Cerebellar nuclear complex (tissue), 1 donor: ENCODE results near the gene TYW1.
"Not testable (repeated sequence)": the region's sequence is repeated elsewhere in the genome, so short reads cannot be mapped to it uniquely, and the experiment has no call there.

Experiments used
- DNase-seq, 2 experiments: peaks; one replicate each; lab custom pipeline; 2025; lab: John Stamatoyannopoulos, UW

Gene TYW1

GRCh38 chr7:67130766-67131165 is 134.1 kb downstream of the TYW1 start:
- DNase-seq, result not testable (repeated sequence)

DNA sequence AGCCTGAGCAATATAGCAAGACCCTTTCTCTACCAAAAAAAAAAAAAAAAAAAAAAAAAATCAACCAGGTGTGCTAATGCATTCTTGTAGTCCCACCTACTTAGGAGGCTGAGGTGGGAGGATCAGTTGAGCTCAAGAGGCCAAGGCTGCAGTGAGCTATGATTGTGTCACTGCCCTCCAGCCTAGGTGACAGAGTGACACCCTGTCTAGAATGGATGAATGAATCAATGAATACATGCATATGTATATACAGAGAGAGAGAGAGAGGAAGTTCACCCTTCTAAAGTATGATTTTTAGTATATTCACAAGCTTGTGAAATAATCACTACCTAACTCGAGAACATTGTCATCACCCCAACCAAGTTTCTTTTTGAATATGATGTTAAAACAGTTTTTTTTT is 138.3 kb downstream of the TYW1 start:
- not testable (repeated sequence) for DNase-seq

GRCh38 chr7:67135617-67136486 is 139.2 kb downstream of the TYW1 start:
- not testable (repeated sequence) for DNase-seq

DNA sequence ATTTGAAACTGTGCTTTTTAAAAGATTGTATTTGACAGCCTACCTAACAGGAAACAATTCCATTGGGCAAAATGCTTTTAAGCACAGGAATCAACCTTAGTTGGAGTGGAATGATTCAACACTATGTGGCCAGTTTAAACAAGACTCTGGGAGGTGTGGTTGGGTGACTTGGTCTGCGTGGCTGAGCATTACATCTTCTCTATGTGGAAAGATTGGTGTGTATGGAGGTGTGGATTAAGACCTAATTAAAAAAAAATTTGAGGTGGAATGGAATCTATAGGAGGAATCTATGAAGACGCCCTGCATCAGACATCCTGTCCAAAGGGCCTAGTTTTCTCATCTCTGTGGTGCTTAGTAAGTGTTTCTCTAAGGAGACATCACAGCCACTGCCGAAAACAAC is 140.9 kb downstream of the TYW1 start:
- not testable (repeated sequence) for DNase-seq

DNA sequence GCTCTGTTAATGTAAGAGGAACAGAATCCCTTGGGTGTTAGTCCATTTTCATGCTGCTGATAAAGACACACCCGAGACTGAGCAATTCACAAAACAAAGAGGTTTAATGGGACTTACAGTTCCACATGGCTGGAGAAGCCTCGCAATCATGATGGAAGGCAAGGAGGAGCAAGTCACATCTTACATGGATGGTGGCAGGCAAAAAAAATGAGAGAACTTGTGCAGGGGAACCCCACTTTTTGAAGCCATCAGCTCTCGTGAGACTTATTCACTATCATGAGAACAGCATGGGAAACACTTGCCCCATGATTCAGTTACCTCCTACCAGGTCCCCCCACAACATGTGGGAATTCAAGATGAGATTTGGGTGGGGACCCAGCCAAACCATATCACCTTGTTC is 143.2 kb downstream of the TYW1 start:
- not testable (repeated sequence) for DNase-seq

- DNase-seq, result not testable (repeated sequence)
Observed at GRCh38 chr7:67141001-67141400, 144.4 kb downstream of the TYW1 start.

- DNase-seq, result not testable (repeated sequence)
Observed at GRCh38 chr7:67143091-67143786, 146.6 kb downstream of the TYW1 start.

- DNase-seq, result not testable (repeated sequence)
Observed at GRCh38 chr7:67145581-67146193, 149.1 kb downstream of the TYW1 start.

DNA sequence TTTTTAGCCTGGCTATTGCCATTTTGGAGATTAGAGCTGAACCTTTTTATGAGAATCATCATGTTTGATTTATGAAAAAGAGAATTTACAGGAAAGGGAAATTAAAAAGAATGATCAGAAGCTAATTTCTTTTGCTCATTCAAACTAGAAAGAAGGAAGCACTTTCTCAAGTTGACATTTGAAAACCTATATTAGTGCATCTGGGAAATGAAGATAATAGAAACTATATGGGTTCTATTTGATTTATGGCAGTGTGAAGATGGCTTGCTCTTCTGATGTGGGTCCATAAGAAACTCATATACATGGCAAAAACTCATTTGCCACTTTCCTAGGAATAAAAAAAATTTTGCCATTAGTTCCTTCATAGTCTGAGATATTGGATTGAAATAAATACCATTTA is 152.5 kb downstream of the TYW1 start:
- not testable (repeated sequence) for DNase-seq

- DNase-seq, result not testable (repeated sequence)
Observed at GRCh38 chr7:67154374-67154773, 157.7 kb downstream of the TYW1 start.

GRCh38 chr7:67156064-67156463 is 159.4 kb downstream of the TYW1 start:
- not testable (repeated sequence) for DNase-seq

DNA sequence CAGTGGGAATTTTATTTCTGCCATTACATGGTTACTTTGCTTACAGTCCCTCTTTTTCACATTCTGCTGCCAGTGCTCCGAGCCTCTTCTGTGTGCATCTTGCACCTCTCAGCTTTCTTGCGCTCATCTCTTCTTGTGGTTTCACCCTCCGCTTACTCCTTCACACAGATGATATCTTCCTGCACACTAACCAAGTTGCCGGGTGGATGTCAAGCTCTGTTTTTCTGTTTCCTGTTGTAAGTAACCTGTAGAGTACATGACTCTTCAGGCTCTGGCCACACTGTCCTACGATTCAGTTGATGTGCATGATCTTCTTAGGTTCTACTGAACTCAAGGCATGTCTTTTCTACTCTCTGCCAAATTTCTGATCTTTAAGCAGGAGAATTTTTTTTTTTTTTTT is 166.7 kb downstream of the TYW1 start:
- DNase-seq, result not testable (repeated sequence)

DNA sequence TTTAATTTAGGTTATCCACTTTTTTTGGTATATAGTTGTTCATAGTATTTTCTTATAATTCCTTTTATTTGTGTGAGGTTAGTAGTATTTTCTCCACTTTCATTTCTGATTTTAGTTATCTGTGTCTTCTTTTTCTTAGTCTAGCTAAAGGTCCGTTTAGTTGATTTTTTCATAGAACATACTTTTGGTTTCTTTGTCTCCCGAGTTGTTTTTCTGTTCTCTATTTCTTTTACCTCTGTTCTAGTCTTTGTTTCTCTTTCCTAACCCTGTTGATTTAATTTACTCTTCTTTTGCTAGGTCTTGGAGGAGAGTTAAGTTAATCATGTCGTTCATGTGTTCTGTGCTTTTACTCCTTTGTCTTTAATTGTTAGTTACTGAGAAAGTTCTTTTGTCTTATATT is 174.5 kb downstream of the TYW1 start:
- DNase-seq, result not testable (repeated sequence)

- DNase-seq, result not testable (repeated sequence)
Observed at GRCh38 chr7:67176730-67177129, 180.1 kb downstream of the TYW1 start.

DNA sequence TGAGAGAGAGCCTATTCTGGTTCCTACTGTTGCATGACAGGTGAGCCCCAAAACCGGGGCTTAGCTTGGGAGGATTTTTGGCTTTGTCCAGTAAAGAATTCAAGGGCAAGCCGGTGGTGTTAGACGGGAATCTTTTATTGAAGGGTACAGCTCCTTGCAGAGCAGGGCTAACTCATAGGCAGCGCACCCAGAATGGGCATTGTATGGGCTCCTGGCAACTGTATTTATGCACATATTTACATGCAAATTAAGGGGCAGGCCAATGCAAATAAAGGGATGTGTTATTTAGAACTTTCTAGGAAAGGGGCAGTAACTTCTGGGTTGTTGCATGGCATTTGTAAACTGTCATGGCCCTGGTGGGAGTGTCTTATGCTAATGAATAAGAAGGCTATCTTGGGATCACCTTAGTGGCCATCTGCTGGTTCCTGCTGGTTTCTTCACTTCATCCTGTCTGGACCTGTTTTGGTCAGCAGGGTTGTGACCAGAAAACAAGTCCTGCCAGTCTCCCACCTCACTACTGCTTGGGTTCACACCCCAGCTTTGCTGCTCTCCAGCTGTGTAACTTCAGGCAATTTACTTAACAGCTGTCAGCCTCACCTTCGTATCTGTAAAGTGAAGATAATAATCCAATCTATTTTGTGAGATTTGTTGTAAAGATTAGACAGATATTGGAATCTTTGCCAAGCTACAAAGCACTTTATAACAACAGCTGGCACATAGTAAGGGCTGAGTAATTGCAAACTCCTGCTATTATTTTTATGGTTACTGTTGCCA is 182.5 kb downstream of the TYW1 start:
- not testable (repeated sequence) for DNase-seq

DNA sequence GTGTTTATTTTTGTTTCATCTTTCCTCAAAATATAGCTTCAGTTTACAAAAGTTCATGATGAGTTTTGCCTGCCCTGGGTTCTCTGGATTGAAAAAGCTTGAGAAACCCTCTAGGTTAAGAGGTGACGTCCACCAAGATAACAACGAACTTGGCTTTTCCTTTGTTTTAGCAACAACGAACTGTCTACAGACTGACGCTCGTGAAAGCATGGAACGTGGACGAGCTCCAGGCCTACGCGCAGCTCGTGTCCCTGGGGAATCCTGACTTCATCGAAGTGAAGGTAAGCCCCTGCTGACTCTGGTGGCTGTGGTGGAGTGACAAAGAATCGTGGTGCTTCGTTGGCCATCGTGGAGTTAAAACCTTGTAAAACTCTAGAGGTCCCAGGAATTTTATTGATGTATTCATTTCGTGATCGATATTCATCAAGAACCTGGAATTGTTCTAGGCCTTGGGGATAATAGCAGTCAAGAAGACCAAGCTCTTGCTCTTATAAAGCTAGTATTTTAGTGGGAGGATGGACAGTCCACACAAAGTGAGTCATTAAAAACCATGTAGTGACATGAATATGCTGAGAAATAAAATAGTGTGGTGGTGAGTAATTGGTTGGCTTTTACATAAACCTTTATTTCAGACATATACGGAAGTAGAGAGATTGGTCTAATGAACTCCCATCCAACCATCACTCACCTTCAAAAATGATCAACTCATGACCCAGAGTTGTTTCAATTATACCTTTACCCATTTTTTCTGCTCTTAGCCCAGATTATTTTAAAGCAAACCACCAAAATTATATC is 186.5 kb downstream of the TYW1 start:
- DNase-seq, result not testable (repeated sequence)

DNA sequence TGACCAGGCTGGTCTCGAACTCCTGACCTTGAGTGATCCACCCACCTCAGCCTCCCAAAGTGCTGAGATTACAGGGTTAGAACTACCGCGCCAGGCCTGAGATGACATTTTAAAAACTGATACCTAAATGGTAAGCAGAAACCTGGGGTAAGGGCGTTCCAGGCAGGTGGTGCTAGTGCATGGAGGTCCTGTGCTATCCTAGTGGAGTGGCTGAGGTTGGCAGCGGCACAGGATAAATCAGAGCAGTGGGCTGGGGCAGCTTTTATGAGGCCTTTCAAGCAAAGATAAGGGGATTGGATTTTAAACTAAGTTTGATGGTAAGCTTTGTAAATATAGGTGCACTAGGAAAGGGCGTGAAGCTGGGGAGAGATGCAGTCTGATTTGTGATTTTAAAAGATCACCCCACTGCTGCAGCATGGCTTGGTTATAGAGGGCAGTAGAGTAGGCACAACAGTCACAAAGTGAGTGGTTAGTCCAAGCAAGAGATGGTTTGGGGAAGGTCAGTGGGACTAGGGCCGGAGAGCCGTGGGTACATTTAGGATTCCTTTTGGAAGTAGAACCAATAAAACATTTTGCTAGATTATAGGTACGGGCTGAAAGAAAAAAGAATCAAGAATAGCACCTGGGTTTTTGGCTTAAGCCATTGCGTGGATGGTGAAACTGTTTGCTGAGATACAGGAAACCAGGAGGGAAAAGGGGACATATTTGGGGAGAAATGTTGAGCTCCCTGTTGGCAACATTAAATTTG is 188.5 kb downstream of the TYW1 start:
- DNase-seq, result not testable (repeated sequence)

DNA sequence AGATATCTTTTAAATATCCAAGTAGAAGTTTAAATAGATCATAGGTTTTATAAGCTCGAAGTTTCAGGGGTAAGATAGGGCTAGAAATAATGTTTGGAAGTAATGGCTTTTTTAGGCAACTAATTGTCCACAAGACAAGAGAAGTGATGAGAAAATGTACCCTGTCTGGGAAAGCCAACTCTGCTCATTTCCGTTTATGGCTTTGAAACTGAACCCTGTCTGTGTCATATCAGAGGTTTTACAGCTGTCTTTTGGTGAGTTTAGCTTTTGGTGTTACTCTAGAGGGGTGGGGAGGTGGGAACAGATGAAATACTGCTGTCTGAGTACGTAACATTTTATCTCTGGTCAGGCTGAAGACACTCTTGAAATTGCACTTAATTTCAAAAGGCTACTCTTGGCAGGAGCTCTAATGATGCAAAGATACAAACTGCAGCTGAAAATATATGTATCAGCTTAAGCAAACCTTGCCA is 189.1 kb downstream of the TYW1 start:
- not testable (repeated sequence) for DNase-seq

DNA sequence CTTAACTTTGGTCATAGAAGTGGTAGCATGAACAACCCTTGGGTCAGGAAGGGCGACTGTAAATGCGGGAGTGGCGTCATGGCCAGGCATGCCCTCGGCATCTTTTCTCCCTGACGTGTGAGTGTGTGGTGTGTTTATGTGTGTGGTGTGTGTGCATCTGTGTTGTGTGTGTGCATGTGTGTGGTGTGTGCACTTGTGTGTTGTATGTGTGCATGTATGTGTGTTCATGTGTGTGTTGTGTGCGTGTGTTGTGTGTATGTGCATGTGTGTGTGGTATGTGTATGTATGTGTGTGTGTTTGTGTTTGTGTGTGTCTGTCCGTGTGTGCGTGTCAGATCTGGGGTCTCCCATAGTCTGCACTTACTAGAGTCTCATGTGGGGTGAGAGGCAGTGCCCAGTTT is 192.5 kb downstream of the TYW1 start:
- DNase-seq, result not testable (repeated sequence)
